ENCODE measurements around the gene MUC16. TPM values are rescaled to one million over a fixed set of nuclear protein-coding genes. Genes with fewer than 3 reads are reported as not detected.

Gene MUC16
- total RNA-seq, 4 donors from 2014 or later = under 0.01 to 2.7 (median 0.13) TPM; not detected in 1

DNA sequence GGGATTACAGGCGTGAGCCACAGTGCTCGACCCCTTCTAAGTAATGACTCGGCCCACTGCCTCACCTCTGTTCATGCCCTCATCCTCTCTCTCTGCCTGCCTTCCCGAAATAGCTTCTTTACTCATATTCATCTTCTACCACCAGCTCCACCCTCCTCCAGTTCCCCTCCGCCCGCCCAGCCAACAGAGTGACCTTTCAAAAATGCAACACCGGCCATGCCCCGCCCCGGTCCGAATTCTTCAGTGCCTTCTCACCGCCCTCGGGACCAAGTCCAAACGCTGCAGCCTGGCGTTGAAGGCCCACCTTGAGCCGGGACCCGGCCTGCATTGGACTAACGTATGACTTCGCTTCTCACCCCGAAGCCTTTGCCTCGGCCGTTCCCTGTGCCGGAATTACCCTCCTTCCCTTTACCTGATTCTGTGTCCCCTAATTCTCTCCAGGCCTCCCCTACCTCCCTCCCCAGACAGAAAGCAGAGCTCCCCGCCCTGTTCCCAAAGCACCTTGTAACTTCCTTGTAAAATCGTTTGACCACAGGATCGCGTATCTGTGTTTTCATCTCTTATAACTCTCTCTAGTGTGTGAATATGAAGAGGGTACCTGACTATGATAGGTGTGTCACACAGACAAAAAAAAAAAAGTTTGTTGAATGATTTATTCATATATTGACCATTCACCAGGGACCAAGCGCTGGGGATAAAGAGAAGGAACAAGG is 8.1 kb upstream of the MUC16 start:
- H3K27ac ChIP-seq = no peak overlapping the region
- no peak for TF ChIP-seq POLR2A (IDR thresholded peaks at IDR 0.05)
- TF ChIP-seq EP300 (IDR thresholded peaks at IDR 0.05) = no peak
- TF ChIP-seq, protein P1, sequence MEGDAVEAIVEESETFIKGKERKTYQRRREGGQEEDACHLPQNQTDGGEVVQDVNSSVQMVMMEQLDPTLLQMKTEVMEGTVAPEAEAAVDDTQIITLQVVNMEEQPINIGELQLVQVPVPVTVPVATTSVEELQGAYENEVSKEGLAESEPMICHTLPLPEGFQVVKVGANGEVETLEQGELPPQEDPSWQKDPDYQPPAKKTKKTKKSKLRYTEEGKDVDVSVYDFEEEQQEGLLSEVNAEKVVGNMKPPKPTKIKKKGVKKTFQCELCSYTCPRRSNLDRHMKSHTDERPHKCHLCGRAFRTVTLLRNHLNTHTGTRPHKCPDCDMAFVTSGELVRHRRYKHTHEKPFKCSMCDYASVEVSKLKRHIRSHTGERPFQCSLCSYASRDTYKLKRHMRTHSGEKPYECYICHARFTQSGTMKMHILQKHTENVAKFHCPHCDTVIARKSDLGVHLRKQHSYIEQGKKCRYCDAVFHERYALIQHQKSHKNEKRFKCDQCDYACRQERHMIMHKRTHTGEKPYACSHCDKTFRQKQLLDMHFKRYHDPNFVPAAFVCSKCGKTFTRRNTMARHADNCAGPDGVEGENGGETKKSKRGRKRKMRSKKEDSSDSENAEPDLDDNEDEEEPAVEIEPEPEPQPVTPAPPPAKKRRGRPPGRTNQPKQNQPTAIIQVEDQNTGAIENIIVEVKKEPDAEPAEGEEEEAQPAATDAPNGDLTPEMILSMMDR (IDR thresholded peaks at IDR 0.05) = no peak
- no peak for TF ChIP-seq POLR2AphosphoS5 (IDR thresholded peaks at IDR 0.05)
- no peak for ATAC-seq

GRCh38 chr19:9014803-9015202 is 4.6 kb upstream of the MUC16 start:
- no peak overlapping the region for H3K4me3 ChIP-seq
- no peak overlapping the region for H3K27ac ChIP-seq
- peaks cover 0 to 10% (median 0%) of the 10 kb centered on the region in 3 donors for H3K9me3 ChIP-seq
- no peak for TF ChIP-seq POLR2AphosphoS5 (IDR thresholded peaks at IDR 0.05)
- TF ChIP-seq, protein P1 (IDR thresholded peaks at IDR 0.05) = no peak
- TF ChIP-seq POLR2A (IDR thresholded peaks at IDR 0.05) = no peak
- TF ChIP-seq EP300 (IDR thresholded peaks at IDR 0.05) = no peak
- 4 to 20% methylated on average over 4 to 7 of the region's 7 CpGs for WGBS, 2 donors (ENCODE audit: low coverage in 1 of 2)
- H3K36me3 ChIP-seq = no peaks in the 10 kb centered on the region
- ATAC-seq = no peak
- no peaks in the 10 kb centered on the region for H3K4me1 ChIP-seq
- H3K27me3 ChIP-seq = peaks cover 50% of the 10 kb centered on the region

More for the DNA sequence above, 8.1 kb upstream of the MUC16 start:
- no peaks in the 10 kb centered on the region for H3K36me3 ChIP-seq
- peaks cover 0 to 10% (median 0%) of the 10 kb centered on the region in 3 donors for H3K9me3 ChIP-seq
- no peak overlapping the region for H3K4me3 ChIP-seq
- peaks cover 34% of the 10 kb centered on the region for H3K27me3 ChIP-seq
- WGBS, 2 donors (ENCODE audit: low coverage in 1 of 2) = 85 to 88% methylated on average over 7 to 24 of the region's 27 CpGs
- no peaks in the 10 kb centered on the region for H3K4me1 ChIP-seq

- H3K27ac ChIP-seq = no peak overlapping the region
- H3K4me3 ChIP-seq = no peak overlapping the region
- no peak for ATAC-seq
- H3K27me3 ChIP-seq = peaks cover 58% of the 10 kb centered on the region
- WGBS, 2 donors (ENCODE audit: low coverage in 1 of 2) = 93 to 100% methylated on average over 1 of the region's 1 CpG
- peaks cover 0 to 10% (median 0%) of the 10 kb centered on the region in 3 donors for H3K9me3 ChIP-seq
- TF ChIP-seq POLR2AphosphoS5 (IDR thresholded peaks at IDR 0.05) = no peak
- TF ChIP-seq, protein P1 (IDR thresholded peaks at IDR 0.05) = no peak
- no peak for TF ChIP-seq POLR2A (IDR thresholded peaks at IDR 0.05)
- TF ChIP-seq EP300 (IDR thresholded peaks at IDR 0.05) = no peak
- no peaks in the 10 kb centered on the region for H3K4me1 ChIP-seq
- H3K36me3 ChIP-seq = no peaks in the 10 kb centered on the region
These were observed 3.8 kb upstream of the MUC16 start for GRCh38 chr19:9013988-9014387.

DNA sequence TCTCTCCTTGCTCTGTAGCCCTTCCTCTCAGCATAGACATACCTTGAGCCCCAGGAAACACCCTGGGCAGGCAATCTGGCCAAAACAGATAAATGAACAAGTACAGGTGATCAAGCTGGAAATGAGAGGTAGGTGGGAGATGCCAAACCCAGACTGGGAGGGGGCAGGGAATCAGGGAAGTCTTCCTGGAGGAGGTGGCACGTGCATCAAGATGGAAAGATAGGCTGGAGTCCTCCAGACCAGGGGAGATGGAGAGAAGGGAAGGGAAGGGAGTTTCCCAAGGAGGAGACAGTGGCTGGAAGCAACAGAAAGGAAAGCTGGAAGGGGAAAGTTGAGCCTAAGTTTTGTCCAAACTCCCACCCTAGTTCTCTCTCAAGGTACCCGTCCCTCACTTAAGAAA is 1.7 kb upstream of the MUC16 start:
- H3K4me1 ChIP-seq = no peaks in the 10 kb centered on the region
- 44 to 88% methylated on average over 1 to 2 of the region's 2 CpGs for WGBS, 2 donors (ENCODE audit: low coverage in 1 of 2)

More for the DNA sequence above, 1.7 kb upstream of the MUC16 start:
- H3K4me3 ChIP-seq = no peak overlapping the region
- H3K27ac ChIP-seq = no peak overlapping the region
- H3K27me3 ChIP-seq = peaks cover 67% of the 10 kb centered on the region
- no peaks in the 10 kb centered on the region for H3K36me3 ChIP-seq
- TF ChIP-seq EP300 (IDR thresholded peaks at IDR 0.05) (no peak), POLR2A (IDR thresholded peaks at IDR 0.05) (no peak), POLR2AphosphoS5 (IDR thresholded peaks at IDR 0.05) (no peak)
- TF ChIP-seq, protein P1 (IDR thresholded peaks at IDR 0.05) = no peak
- peaks cover 0 to 10% (median 0%) of the 10 kb centered on the region in 3 donors for H3K9me3 ChIP-seq
- ATAC-seq = no peak
